ENCODE measurements around the gene FHOD3. TPM values are rescaled to one million over a fixed set of nuclear protein-coding genes. Genes with fewer than 3 reads are reported as not detected.
A peak's percentile ranks its signal among the peaks of the same experiment; 100 is the strongest.

Gene FHOD3
- total RNA-seq, 2 donors from 2014 or later: 19.8 to 24.9 TPM

DNA sequence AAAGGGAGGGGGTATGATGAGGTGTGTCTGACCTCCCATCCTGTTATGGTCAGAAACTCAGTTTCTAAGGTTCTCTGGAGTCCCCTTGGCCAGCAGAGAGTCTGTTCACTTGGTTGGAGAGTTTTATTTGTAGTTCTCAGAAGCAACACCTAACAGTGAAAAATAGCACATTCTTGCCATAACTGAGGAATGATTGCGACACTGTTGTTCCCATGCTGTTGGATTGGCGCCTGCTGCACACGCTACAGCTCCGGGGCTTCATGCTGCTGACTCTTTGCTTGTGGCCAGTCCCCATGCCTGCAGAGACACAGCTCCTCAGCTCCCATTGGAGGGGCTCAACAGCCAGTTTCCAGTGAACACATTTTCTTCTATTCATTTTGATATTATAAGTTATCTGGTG is 489.2 kb downstream of the FHOD3 start:
- DNase-seq (ENCODE audit: low spot score) (peak; percentile 32), ATAC-seq (ENCODE audit: insufficient number of reproducible peaks, low FRiP score, low read depth) (peak; percentile 77)
- Histone ChIP-seq H3K36me3 (no peaks in the 10 kb centered on the region), H3K4me1 (ENCODE audit: control insufficient read depth in 1 of 2, low read depth in 2 of 2) (peaks cover 15 to 23% of the 10 kb centered on the region in 2 donors), H3K9me3 (no peaks in the 10 kb centered on the region), H3K27ac (peak overlapping the region; percentile 75 to 88), H3K4me3 (peak overlapping the region; percentile 25), H3K27me3 (replicated peaks; ENCODE audit: insufficient read depth) (no peaks in the 10 kb centered on the region)
- TF ChIP-seq CTCF (IDR thresholded peaks at IDR 0.05): no peak

DNA sequence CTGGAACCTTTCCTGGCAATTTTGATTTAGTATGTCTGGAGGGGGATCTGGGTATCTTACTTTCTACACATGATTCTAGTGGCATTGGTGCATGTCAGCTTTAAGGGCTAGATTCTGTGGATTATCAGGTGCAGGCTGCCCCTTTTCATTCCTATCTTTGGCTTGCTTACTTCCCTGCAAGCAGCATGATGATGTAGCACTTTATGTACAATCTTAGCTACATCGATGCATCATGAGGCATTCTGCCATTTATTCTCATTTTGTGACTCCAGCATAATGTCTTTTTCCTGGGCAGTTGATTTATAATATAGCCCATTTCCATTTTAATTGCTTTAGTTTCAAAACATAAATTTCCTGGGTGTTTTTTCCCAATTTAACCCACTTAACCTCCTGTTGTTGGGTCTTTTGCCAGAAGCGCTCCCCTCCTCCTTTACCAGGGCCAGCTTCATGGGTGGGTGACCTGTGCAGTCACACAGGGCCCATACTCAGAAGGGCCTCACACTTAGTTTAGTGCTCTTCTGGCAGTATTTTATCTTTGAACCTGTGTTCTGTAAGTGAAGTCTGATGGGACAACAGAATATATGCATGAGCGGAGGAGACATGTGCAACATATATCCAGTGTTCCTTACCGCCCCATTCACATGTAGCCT is 495.2 kb downstream of the FHOD3 start:
- H3K4me1 ChIP-seq (ENCODE audit: control insufficient read depth in 1 of 2, low read depth in 2 of 2): no peaks in the 10 kb centered on the region
- no peak for ATAC-seq (ENCODE audit: insufficient number of reproducible peaks, low FRiP score, low read depth)
- peaks cover 33% of the 10 kb centered on the region for H3K36me3 ChIP-seq

GRCh38 chr18:36798738-36799473 is 501.4 kb downstream of the FHOD3 start:
- Histone ChIP-seq H3K36me3 (peaks cover 42% of the 10 kb centered on the region), H3K9me3 (no peaks in the 10 kb centered on the region), H3K27ac (no peak overlapping the region), H3K4me1 (ENCODE audit: control insufficient read depth in 1 of 2, low read depth in 2 of 2) (peaks cover 0 to 4% of the 10 kb centered on the region in 2 donors), H3K4me3 (no peak overlapping the region), H3K27me3 (replicated peaks; ENCODE audit: insufficient read depth) (no peaks in the 10 kb centered on the region)
- no peak for ATAC-seq (ENCODE audit: insufficient number of reproducible peaks, low FRiP score, low read depth)
- no peak for TF ChIP-seq CTCF (IDR thresholded peaks at IDR 0.05)
- DNase-seq (ENCODE audit: low spot score): no peak

More for the DNA sequence above, 495.2 kb downstream of the FHOD3 start:
- no peak for TF ChIP-seq CTCF (IDR thresholded peaks at IDR 0.05)
- no peaks in the 10 kb centered on the region for H3K27me3 ChIP-seq (replicated peaks; ENCODE audit: insufficient read depth)
- H3K4me3 ChIP-seq: no peak overlapping the region
- no peaks in the 10 kb centered on the region for H3K9me3 ChIP-seq
- no peak overlapping the region for H3K27ac ChIP-seq
- no peak for DNase-seq (ENCODE audit: low spot score)

DNA sequence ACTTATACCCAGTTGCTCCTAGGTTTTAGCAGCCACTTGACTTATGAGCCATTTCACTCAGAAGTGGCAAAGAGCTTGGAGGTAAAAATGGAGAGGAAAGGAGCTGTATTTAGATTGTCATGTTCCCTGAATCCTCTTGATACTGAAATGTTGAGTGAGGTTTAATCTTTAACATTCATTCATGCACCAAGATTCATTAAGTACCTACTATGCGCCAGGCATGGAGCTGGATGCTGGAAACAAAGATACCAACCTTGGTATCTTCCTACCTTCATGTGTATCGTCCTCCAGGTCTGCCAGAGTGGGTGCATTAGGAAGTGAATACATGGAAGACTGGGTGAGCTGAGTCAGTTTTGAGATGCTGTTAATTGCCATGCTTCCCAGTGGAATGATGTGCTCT is 507.6 kb downstream of the FHOD3 start:
- ATAC-seq (ENCODE audit: insufficient number of reproducible peaks, low FRiP score, low read depth): no peak
- TF ChIP-seq CTCF (IDR thresholded peaks at IDR 0.05): no peak

DNA sequence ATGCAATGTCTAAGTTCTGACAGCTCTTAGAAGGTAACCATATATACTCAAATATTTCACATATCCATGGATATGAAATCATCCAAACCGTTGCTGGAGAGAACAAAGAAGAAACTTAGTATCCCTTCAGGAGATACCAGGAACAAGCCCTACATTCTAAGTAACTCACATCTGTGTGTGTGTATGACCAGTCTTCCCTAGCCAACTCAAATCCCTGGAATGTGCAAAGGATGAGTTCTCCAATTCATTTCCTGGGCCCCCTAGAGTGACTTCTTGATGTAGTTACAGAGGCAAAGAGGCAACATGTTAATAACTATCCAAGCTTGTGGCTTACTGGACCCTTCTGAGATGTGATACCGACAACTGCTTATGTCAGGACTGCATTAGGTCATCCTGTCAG is 511.2 kb downstream of the FHOD3 start:
- peaks cover 0 to 7% of the 10 kb centered on the region in 2 donors for H3K4me1 ChIP-seq (ENCODE audit: control insufficient read depth in 1 of 2, low read depth in 2 of 2)
- TF ChIP-seq CTCF (IDR thresholded peaks at IDR 0.05): no peak
- peaks cover 6% of the 10 kb centered on the region for H3K36me3 ChIP-seq
- H3K9me3 ChIP-seq: no peaks in the 10 kb centered on the region
- ATAC-seq (ENCODE audit: insufficient number of reproducible peaks, low FRiP score, low read depth): no peak
- no peak overlapping the region for H3K27ac ChIP-seq
- no peak overlapping the region for H3K4me3 ChIP-seq
- H3K27me3 ChIP-seq (replicated peaks; ENCODE audit: insufficient read depth): no peaks in the 10 kb centered on the region
- DNase-seq (ENCODE audit: low spot score): no peak

More for the DNA sequence above, 507.6 kb downstream of the FHOD3 start:
- peaks cover 15% of the 10 kb centered on the region for H3K36me3 ChIP-seq
- H3K27ac ChIP-seq: no peak overlapping the region
- DNase-seq (ENCODE audit: low spot score): no peak
- no peaks in the 10 kb centered on the region for H3K27me3 ChIP-seq (replicated peaks; ENCODE audit: insufficient read depth)
- H3K9me3 ChIP-seq: no peaks in the 10 kb centered on the region
- H3K4me3 ChIP-seq: no peak overlapping the region
- H3K4me1 ChIP-seq (ENCODE audit: control insufficient read depth in 1 of 2, low read depth in 2 of 2): peaks cover 0 to 2% of the 10 kb centered on the region in 2 donors
